Fibroblast of upper back skin (primary cell): ENCODE measurements around the gene UCN2.
"Not testable (repeated sequence)": the region's sequence is repeated elsewhere in the genome, so short reads cannot be mapped to it uniquely, and the experiment has no call there.

ENCODE experiments used
- DNase-seq: peaks from one replicate; pipeline ENCODE4 v3.0.0-alpha.2; 2013

The UCN2 gene

DNA sequence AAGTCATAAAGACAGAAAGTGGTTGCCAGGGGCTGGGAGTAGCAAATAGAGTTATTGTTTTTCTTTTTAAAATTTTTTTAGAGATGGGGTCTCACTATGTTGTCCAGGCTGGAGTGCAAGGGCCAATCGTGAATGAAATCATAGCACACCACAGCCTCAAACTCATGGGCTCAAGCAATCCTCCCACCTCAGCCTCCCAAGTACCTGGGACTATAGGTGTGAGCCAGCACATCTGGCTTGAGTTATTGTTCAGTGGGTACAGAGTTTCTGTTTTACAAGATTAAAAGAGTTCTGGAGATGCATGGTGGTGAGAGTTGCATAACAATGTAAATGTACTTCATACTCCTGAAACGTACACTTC, 30.6 kb downstream of the UCN2 start:
- no peak for DNase-seq

DNA sequence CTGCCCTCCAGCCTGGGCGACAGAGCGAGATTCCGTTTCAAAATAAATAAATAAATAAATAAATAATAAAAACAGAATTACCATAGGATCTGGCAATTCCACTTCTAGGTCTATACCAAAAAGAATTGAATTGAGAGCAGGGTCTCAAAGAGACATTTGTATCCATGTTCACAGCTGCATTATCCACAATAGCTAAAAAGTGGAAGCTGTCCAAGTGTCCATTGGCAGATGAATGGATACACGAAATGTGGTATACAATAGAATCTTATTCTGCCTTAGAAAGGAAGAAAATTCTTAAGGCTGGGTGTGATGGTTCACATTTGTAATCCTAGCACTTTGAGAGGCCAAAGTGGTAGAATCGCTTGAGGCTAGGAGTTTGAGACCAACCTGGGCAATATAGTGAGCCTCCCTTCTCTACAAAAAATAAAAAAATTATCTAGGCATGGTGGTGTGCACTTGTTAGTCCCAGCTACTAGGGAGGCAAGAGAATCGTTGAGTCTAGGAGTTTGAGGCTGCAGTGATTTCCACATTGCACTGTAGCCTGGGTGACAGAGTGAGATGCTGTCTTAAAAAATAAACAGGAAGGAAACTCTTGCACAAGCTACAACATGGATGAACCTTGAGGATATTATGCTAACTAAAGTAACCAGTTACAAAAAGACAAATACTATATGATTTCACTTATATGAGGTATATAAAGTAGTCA, 31.2 kb downstream of the UCN2 start:
- DNase-seq: no peak

DNA sequence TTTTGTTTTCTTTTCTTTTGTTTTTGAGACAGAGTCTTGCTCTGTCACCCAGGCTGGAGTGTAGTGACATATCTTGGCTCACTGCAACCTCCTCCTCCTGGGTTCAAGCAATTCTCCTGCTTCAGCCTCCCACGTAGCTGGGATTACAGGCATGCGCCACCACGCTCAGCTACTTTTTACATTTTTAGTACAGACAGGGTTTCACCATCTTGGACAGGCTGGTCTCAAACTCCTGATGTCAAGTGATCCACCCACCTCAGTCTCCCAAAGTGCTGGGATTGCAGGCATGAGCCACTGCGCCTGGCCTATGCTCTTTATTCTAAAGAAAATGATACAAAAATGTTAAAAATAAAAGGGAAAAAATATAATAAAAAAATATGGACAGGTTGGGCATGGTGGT, 32.9 kb downstream of the UCN2 start:
- not testable (repeated sequence) for DNase-seq

DNA sequence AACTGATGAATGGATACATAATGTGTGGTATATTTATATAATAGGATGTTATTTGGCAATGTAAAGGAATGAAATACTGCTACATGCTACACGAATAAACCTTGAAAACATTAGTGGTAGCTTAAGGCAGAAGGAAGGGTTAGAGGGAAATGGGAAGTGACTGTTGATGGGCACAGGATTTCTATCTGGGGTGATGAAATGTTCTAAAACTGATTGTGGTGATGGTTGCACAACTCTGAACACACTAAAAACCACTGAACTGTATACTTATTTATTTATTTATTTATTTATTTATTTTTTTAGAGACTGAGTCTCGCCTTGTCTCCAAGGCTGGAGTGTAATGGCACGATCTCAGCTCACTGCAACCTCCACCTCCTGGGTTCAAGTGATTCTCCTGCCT, 34.8 kb downstream of the UCN2 start:
- DNase-seq: no peak

DNA sequence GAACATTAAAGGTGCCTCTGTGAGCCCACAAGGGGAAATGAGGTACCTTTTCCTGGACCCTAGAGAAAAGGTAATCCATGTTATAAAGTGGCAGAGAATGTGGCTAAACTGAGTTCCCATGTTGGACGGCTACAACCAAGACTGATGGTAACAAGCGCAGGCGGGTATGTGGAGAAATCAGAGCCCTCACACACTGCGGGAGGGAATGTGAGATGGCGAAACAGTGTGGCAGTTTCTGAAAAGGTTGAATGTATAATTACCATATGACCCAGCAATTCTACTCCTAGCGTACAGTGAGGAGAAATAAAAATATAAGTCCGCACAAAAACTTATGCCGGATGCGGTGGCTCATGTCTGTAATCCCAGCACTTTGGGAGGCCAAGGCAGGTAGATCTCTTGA, 35.5 kb downstream of the UCN2 start:
- DNase-seq: no peak

DNA sequence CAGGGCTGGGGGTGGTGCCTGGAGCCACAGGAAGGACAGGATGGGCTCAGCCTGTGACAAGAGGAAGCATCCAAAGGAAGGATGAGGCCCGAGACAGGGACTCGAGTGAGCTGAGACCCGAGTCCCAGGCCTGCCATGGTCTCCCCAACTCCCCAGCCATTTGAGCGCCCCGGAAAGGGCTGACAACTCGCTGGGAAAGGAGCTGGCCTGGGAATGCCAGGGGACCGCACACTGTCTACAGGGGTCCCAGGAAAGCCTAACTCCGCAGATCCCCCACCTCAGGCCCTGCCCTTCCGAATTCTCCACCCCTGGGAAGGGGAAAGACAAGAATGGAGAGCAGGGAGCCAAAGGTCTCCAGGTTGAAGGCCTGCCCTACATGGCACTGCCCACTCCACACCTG, 38.6 kb downstream of the UCN2 start:
- no peak for DNase-seq

DNA sequence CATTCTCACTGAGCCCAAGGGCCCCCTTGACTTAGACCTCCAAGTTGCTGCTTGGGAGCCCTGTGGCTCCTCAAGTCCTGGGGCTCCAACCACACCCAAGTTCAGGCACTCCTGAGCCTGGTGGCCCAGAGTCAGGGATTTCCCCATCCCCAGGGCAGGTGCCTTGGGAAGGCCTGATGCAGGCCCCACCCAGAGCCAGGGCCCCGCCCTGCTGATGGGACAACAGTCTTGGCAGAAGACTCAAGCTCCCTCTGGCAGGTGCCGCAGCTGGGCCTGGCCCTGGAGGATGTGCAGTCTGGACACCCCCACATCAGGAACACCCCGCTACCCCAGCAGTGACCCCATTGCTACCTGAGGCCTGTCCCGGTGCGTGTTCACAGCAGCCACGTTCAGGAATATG, 41.9 kb downstream of the UCN2 start:
- DNase-seq: no peak

DNA sequence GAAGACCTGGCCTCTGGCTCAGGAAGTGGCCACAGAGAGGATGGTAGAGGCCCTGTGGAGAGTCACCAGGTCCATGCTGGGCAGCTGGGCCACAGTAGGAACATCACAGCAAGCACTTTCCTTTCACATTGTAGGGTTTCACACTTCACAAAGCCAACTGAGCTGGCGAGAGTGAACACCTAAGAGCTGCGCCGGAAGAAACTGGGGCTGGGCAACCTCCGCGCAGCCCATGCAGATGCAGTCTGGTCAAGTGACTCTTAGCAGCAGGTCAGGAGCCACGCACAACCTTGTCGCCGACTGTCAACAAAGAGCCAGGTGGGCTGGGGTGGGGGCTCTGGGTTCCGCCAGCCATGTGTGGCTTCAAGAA, 44.3 kb downstream of the UCN2 start:
- no peak for DNase-seq

DNA sequence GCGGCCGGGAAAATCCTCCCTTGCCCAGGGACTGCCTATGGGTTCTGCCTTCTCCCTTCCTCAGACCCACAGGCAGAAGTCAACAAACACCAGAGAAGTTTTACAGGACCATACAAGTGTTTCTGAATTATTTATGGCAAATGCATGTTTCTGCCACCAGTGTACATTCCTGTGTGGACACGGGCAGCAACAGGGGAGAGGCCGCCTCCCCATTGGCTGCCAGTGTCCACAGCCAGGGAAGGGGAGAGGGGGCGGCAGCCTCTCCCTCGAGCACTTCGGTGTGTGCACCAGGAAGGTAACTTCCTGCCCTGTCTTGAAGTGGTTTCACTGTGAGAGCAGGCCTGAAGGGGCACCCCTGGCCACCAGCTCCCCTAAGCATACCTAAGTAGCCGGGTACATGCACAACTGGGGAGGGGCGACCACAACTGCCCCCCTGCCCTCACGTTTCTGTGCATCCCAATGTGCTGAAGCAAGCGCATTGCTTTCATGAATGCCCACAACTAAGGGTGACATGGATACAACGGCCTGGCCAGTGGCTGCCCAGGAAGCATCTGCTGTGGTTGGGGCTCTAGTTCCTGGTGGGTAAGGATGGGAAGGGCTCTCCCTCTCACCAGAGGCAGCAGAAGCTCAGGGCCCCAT, 44.8 kb downstream of the UCN2 start:
- DNase-seq: no peak

DNA sequence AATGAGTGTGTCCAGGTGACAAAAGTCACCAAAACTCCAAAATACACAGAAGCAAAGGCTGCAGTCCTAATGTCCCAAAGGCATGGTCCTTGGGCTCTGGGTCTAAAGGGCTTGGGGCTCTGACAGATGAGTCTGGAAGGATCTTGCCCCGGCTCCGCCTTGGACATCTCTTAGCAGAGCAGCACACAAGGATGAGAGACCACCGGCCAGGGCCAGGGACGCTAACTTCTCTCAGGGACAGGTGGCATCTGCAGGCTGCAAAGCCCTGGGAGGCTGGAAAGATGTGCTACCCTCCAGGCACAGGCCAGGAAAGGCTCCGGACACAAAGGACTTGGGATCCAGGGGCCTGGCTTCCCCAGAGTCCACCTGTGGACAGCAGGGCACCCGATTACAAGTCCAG, 45.5 kb downstream of the UCN2 start:
- no peak for DNase-seq

DNA sequence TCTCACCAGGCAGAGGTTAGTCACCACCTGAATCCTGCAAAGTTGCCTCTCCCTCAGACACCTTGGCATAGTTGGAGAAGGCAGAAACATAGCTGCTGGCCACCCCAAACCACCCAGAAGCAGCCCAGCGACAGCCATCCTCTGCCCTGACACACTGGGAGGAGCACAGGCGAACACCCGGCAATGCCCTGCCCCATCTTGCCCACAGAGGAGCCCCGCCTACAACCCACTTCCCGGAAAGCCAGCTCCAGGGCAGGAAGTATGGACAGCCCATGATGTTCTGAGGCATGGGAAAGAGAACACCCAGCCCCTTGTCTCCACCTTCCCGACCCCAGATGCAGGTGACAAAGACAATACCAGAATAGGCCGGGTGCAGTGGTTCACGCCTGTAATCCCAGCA, 47.0 kb downstream of the UCN2 start:
- no peak for DNase-seq

DNA sequence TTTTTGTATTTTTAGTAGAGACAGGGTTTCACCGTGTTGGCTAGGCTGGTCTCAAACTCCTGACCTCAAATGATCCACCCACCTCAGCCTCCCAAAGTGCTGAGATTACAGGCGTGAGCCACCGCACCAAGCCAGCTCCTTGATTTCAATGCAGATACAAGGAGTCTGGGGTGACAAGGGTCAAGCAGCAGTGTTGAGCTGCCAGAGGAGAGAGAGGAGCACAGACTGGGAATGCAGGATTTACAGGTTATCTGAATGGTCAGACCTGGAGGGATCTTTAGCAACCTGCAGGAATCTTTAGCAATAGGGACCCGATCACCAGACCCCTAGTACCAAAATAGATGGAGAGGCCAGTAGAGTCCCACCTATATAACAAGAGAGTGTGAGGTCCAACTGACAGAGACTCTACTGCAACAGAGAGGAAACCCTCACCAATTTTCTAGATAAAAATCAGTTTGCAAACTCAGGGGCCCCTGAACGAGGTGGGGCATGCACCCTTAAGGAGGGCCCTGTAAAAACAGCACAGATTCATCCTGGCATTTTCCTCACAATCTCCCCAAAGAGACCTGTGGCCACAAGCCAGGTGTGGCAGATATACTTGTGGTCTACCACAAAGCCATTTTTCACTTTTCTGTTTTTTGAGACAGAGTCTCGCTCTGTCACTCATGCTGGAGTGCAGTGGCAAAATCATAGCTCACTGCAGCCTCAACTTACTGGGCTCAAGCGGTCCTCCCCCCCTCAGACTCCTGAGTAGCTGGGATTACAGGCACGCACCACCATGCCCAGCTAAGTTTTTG, 49.0 kb downstream of the UCN2 start:
- DNase-seq: no peak
